Putamen (tissue), 1 donor: ENCODE results near the gene SMIM12.
"Not testable (repeated sequence)": the region's sequence is repeated elsewhere in the genome, so short reads cannot be mapped to it uniquely, and the experiment has no call there.

Source experiments
- DNase-seq: peaks from one replicate; pipeline ENCODE4 v3.0.0-alpha.2; 2016; ENCODE audit warnings: low spot score

The SMIM12 gene

GRCh38 chr1:34843392-34844251 is 15.9 kb downstream of the SMIM12 start:
- DNase-seq: no peak

GRCh38 chr1:34842952-34843371 is 16.6 kb downstream of the SMIM12 start:
- DNase-seq: no peak

GRCh38 chr1:34842073-34842472 is 17.5 kb downstream of the SMIM12 start:
- DNase-seq: no peak

- DNase-seq: no peak
Observed at GRCh38 chr1:34840426-34840825, 19.1 kb downstream of the SMIM12 start.

GRCh38 chr1:34839526-34840305 is 19.8 kb downstream of the SMIM12 start:
- DNase-seq: no peak

GRCh38 chr1:34833711-34834110 is 25.8 kb downstream of the SMIM12 start:
- no peak for DNase-seq

GRCh38 chr1:34831721-34832246 is 27.8 kb downstream of the SMIM12 start:
- DNase-seq: no peak

GRCh38 chr1:34829250-34829649 is 30.3 kb downstream of the SMIM12 start:
- no peak for DNase-seq

GRCh38 chr1:34828611-34829010 is 30.9 kb downstream of the SMIM12 start:
- DNase-seq: no peak

GRCh38 chr1:34827341-34827941 is 32.1 kb downstream of the SMIM12 start:
- DNase-seq: no peak

GRCh38 chr1:34825455-34826091 is 34.0 kb downstream of the SMIM12 start:
- no peak for DNase-seq

GRCh38 chr1:34824817-34825454 is 34.6 kb downstream of the SMIM12 start:
- no peak for DNase-seq

- DNase-seq: no peak
Observed at GRCh38 chr1:34822202-34822601, 37.3 kb downstream of the SMIM12 start.

GRCh38 chr1:34818862-34819261 is 40.7 kb downstream of the SMIM12 start:
- not testable (repeated sequence) for DNase-seq

- DNase-seq: no peak
Observed at GRCh38 chr1:34816778-34817177, 42.8 kb downstream of the SMIM12 start.

- no peak for DNase-seq
Observed at GRCh38 chr1:34816332-34816731, 43.2 kb downstream of the SMIM12 start.

- not testable (repeated sequence) for DNase-seq
Observed at GRCh38 chr1:34810781-34811180, 48.8 kb downstream of the SMIM12 start.

- no peak for DNase-seq
Observed at GRCh38 chr1:34808051-34808810, 51.3 kb downstream of the SMIM12 start.

- DNase-seq: no peak
Observed at GRCh38 chr1:34806396-34806795, 53.2 kb downstream of the SMIM12 start.

- no peak for DNase-seq
Observed at GRCh38 chr1:34803770-34804169, 55.8 kb downstream of the SMIM12 start.
